WI38 (cell line): Measurements from ENCODE around the gene ZNF618.

Experiments
- H3K4me3 ChIP-seq: 2 replicates; pipeline ENCODE4 v1.5.1; 2011; ENCODE audit warnings: low read depth, mild to moderate bottlenecking, control low read depth, low read length
- TF ChIP-seq, protein P1 (sequence below): IDR thresholded peaks from 2 replicates; pipeline ENCODE4 v1.5.1; 2012; ENCODE audit warnings: low read depth, mild to moderate bottlenecking, control low read depth, low read length

Gene ZNF618

DNA sequence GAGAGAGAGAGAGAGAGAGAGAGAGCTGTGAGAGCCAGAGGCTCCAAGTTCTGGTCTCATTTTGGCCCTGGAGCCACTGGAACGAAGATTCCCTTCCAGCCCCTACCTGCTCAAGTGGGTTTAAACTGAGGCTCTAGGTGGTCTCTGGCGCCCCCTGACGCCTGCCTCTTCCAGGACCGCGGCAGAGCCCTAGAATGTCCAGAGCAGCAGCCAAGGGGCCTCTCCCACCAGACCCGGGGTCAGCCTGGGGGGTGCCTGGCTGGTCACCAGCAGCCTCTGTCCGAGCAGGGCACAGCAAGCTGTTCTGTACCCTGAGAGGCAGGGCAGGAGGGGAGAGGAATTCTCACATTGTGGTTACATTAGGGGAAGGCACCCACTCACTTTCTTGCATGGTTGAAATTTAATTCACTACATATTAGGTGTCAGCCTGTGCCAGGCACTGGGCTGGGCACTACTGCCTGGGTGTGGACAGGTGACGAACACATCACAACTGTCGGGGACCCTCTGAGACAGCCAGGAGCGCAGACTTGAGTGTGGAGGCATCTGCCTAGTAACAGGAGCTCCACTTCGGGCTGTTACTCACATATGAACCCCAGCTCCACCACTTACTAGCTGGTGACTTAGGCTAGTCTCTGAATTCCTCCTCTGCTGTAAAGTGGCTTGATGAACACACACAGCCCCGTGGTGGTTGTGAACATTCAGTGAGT is 157.4 kb downstream of the ZNF618 start:
- no peak overlapping the region for H3K4me3 ChIP-seq
- TF ChIP-seq, protein P1, sequence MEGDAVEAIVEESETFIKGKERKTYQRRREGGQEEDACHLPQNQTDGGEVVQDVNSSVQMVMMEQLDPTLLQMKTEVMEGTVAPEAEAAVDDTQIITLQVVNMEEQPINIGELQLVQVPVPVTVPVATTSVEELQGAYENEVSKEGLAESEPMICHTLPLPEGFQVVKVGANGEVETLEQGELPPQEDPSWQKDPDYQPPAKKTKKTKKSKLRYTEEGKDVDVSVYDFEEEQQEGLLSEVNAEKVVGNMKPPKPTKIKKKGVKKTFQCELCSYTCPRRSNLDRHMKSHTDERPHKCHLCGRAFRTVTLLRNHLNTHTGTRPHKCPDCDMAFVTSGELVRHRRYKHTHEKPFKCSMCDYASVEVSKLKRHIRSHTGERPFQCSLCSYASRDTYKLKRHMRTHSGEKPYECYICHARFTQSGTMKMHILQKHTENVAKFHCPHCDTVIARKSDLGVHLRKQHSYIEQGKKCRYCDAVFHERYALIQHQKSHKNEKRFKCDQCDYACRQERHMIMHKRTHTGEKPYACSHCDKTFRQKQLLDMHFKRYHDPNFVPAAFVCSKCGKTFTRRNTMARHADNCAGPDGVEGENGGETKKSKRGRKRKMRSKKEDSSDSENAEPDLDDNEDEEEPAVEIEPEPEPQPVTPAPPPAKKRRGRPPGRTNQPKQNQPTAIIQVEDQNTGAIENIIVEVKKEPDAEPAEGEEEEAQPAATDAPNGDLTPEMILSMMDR: peak; percentile 41; the same call in 1 of the 2 replicates

DNA sequence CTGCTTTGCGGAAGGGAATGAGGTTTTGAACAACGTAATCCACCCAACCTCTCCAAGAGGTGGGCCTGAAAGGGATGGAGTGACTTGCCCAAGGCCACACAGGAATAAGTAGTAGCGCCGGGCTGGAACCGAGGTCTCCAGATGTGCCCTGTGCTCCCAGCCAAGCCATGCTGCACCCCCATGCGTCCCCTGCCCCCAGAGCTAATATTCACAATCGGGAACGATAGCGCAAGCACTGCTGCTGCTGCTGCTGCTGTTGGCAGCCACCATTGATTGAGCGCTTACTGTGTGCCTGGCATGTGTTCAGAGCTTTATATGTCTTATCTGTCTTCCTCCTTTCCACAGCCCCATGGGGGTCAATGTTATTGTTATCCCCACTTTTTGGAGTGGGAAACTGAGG is 158.1 kb downstream of the ZNF618 start:
- TF ChIP-seq, protein P1: no peak
- no peak overlapping the region for H3K4me3 ChIP-seq

DNA sequence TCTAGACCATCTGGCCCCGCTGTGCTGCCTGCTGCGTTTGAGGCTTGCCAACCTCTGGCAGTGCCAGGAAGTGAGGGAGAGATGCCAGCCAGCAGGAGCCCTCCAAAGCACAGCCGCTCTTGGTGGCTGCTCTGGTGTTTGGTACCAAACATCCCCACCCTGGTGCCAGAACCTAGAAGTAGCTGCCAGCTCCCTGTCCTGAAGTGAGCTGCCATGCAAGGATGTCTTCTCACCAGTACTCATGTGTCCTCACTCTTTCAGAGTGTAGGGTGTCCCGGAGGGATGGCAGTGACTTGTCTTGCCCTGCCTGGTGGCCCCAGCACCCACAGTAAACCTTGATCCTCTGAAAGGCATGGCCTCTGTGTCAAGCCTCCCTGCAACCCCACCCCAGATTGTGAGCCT is 158.6 kb downstream of the ZNF618 start:
- no peak overlapping the region for H3K4me3 ChIP-seq
- TF ChIP-seq, protein P1: no peak

DNA sequence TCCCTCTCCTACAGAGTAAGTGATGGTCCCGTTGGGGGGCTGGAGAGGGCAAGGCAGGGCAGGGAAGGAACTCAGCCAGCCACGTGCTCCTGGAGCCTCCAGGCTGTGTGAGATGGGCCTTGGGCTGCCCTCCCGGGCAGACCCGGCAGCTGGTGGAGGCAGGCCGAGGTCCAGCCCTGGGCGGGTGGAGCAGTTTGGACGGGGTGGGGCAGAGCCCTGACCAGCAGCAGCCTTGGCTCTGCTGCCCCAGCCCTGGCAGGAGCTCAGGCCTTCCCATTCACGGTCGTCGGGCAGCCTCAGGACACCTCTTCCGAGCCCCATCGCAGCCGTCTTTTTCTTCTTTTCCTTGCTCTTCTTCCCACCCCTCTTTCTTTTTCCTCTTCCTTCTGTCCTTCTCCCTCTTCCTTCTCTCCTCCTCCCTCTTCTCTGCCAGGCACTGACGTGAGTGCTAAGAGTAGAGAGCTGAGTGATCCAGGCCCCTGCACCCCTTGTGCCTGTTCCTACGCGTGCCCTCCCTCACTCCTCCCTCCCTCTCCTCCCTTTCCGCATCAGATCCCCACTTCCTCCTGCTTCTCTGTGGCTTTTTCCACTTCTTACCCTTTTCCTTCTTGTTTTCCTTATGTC is 159.2 kb downstream of the ZNF618 start:
- TF ChIP-seq, protein P1: no peak
- H3K4me3 ChIP-seq: no peak overlapping the region

DNA sequence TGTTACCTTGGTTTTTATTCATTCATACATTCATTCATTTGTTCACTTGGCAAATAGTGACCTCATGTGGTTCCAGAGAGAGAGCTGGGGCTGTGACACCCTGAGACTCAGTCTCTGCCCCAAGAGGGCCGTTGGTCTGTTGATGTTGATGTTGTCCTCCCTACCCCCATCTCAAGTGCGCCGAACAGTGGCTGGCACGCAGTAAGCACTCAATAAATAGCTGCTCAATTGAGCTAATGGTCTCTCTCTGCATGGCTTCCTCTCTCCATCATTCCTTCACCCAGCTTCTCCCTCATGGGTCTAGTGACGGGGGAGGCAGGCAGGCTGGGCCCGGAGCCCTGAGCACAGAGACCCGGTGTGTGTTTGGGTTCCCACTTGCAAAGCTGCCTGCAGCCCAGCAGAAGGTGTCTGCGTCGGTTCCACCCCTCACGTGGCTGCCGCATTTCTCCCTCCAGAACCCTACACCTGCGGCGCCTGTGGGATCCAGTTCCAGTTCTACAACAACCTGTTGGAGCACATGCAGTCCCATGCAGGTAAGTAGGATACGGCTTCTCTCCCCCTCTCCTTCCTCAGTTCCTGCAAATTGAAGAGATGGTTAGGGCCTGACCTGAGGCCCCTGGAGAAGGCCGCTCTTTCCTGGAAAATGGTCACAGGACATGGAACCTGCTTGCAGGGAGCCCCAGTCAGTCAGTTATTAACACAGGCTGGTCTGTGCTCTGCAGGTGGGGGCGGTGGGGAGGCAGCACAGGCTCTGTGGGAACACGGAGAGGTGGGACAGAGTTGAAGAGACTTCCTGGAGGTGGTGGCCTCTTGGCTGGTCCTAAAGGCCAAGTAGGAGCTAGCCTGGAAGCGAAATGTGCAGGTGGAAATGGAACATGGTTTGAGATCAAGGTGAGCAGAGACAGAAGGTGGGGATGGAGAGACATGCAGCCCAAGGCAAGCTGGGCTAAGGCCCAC is 160.0 kb downstream of the ZNF618 start:
- TF ChIP-seq, protein P1: no peak
- H3K4me3 ChIP-seq: no peak overlapping the region

DNA sequence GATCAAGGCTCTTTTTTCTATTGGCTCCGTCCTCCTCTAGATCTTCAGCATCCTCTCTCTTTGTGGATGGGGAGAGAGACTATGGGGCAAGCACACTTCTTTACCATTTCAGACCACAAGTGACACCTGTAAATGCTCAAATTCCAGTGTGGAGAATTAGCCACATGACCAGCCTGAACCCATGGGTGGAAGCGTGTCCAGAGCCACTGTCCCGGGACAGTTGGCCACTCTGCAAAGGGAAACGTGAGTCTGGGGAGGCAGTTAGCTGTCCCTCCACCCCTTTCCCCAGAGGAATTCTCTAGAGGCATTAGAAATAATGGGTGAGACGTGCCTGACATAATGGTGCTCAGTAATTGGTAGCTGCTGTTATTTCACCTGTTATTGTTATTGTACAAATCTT is 161.1 kb downstream of the ZNF618 start:
- TF ChIP-seq, protein P1: no peak
- H3K4me3 ChIP-seq: no peak overlapping the region
